H9 (cell line): Measurements from ENCODE around the gene PTPRK. TPM values are rescaled to one million over a fixed set of nuclear protein-coding genes. Genes with fewer than 3 reads are reported as not detected.

Source experiments
- DNase-seq: peaks from one replicate; pipeline ENCODE4 v3.0.0-alpha.2; 2017
- H2AFZ ChIP-seq: one replicate; pipeline ENCODE4 v1.6.1; 2013; ENCODE audit warnings: mild to moderate bottlenecking, low read length, control low read depth, moderate library complexity
- H2AK5ac ChIP-seq: 2 replicates; pipeline ENCODE4 v1.6.1; 2013; ENCODE audit warnings: low read length, control low read depth, mixed read lengths; ENCODE audit not compliant: insufficient read length
- H2BK120ac ChIP-seq: one replicate; pipeline ENCODE4 v1.6.1; 2013; ENCODE audit warnings: low read depth, mild to moderate bottlenecking, low read length, control low read depth, inconsistent platforms; ENCODE audit not compliant: poor library complexity, severe bottlenecking
- H2BK12ac ChIP-seq: 2 replicates; pipeline ENCODE4 v1.6.1; 2013; ENCODE audit warnings: low read length, control low read depth, mixed read lengths, low read depth; ENCODE audit not compliant: insufficient read length
- H2BK15ac ChIP-seq: 2 replicates; pipeline ENCODE4 v1.6.1; 2013; ENCODE audit warnings: low read depth, low read length, control low read depth
- H2BK20ac ChIP-seq: one replicate; pipeline ENCODE4 v1.6.1; 2013; ENCODE audit warnings: low read depth, mild to moderate bottlenecking, low read length, control low read depth, inconsistent platforms; ENCODE audit not compliant: poor library complexity, severe bottlenecking
- H2BK5ac ChIP-seq: 2 replicates; pipeline ENCODE4 v1.6.1; 2013; ENCODE audit warnings: low read length, control low read depth, mixed read lengths; ENCODE audit not compliant: insufficient read length
- H3K14ac ChIP-seq: 2 replicates; pipeline ENCODE4 v1.6.1; 2013; ENCODE audit warnings: low read length, control low read depth; ENCODE audit not compliant: insufficient read depth
- H3K18ac ChIP-seq: 2 replicates; pipeline ENCODE4 v1.6.1; 2013; ENCODE audit warnings: low read depth, mild to moderate bottlenecking, mixed read lengths, low read length, control low read depth; ENCODE audit not compliant: insufficient read length
- H3K23ac ChIP-seq: 2 replicates; pipeline ENCODE4 v1.6.1; 2013; ENCODE audit warnings: low read length, control low read depth, mixed read lengths, low read depth; ENCODE audit not compliant: insufficient read length
- H3K23me2 ChIP-seq: 2 replicates; pipeline ENCODE4 v1.6.1; 2013; ENCODE audit warnings: low read depth, mild to moderate bottlenecking, mixed read lengths, low read length, control low read depth; ENCODE audit not compliant: insufficient read length, poor library complexity, severe bottlenecking
- H3K27ac ChIP-seq: 2 replicates; pipeline ENCODE4 v1.5.1; 2013; ENCODE audit warnings: low read length, control low read depth, mixed read lengths, low read depth; ENCODE audit not compliant: insufficient read length
- H3K27me3 ChIP-seq: 2 replicates; pipeline ENCODE4 v1.6.1; 2013; ENCODE audit warnings: low read length, control low read depth, inconsistent platforms; ENCODE audit not compliant: insufficient read depth
- H3K4ac ChIP-seq: 2 replicates; pipeline ENCODE4 v1.6.1; 2013; ENCODE audit warnings: low read depth, mild to moderate bottlenecking, control low read depth, inconsistent platforms, low read length, moderate library complexity
- H3K4me1 ChIP-seq: 2 replicates; pipeline ENCODE4 v1.6.1; 2013; ENCODE audit warnings: low read length, control low read depth, inconsistent platforms; ENCODE audit not compliant: insufficient read depth
- H3K4me2 ChIP-seq: 2 replicates; pipeline ENCODE4 v1.6.1; 2013; ENCODE audit warnings: low read length, control low read depth, mixed read lengths; ENCODE audit not compliant: insufficient read length, insufficient read depth
- H3K56ac ChIP-seq: 2 replicates; pipeline ENCODE4 v1.6.1; 2013; ENCODE audit warnings: low read depth, mild to moderate bottlenecking, mixed read lengths, low read length, control low read depth; ENCODE audit not compliant: insufficient read length
- H3K79me1 ChIP-seq: 2 replicates; pipeline ENCODE4 v1.6.1; 2013; ENCODE audit warnings: low read depth, mild to moderate bottlenecking, moderate library complexity, low read length, control low read depth, inconsistent platforms; ENCODE audit not compliant: insufficient read depth, poor library complexity, severe bottlenecking
- H3K79me2 ChIP-seq: 2 replicates; pipeline ENCODE4 v1.6.1; 2013; ENCODE audit warnings: low read length, control low read depth, inconsistent platforms; ENCODE audit not compliant: insufficient read depth
- H3K9ac ChIP-seq: 2 replicates; pipeline ENCODE4 v1.6.1; 2013; ENCODE audit warnings: low read length, control low read depth, mixed read lengths; ENCODE audit not compliant: insufficient read length; ENCODE audit errors: extremely low read depth
- H3K9me3 ChIP-seq: one replicate; pipeline ENCODE4 v1.6.1; 2013; ENCODE audit warnings: low read depth, low read length, inconsistent platforms; ENCODE audit not compliant: control insufficient read depth
- H3T11ph ChIP-seq: one replicate; pipeline ENCODE4 v1.6.1; 2013; ENCODE audit warnings: mild to moderate bottlenecking, low read length, control low read depth, inconsistent platforms
- H4K20me1 ChIP-seq: one replicate; pipeline ENCODE4 v1.6.1; 2013; ENCODE audit not compliant: control insufficient read depth, insufficient read length, insufficient read depth
- H4K5ac ChIP-seq: 2 replicates; pipeline ENCODE4 v1.6.1; 2013; ENCODE audit warnings: low read depth, mild to moderate bottlenecking, mixed read lengths, low read length, control low read depth; ENCODE audit not compliant: insufficient read length
- H4K8ac ChIP-seq: replicated peaks from 2 replicates; pipeline ENCODE4 v1.6.1; 2013; ENCODE audit warnings: low read length, control low read depth, mixed read lengths, low read depth; ENCODE audit not compliant: insufficient read length
- H4K91ac ChIP-seq: 2 replicates; pipeline ENCODE4 v1.6.1; 2013; ENCODE audit warnings: low read depth, mild to moderate bottlenecking, moderate library complexity, mixed read lengths, low read length, control low read depth; ENCODE audit not compliant: insufficient read length
- H3K27ac Mint-ChIP-seq, 3 experiments: 2 replicates in 2 of 3; 3 replicates in 1 of 3; pipeline ENCODE4 v1.8.0; 2020 to 2021; ENCODE audit warnings: mixed read lengths in 3 of 3, mild to moderate bottlenecking in 1 of 3, moderate library complexity in 1 of 3
- H3K27me3 Mint-ChIP-seq: 2 replicates; pipeline ENCODE4 v1.8.0; 2021; ENCODE audit warnings: low read depth, mild to moderate bottlenecking, moderate library complexity, mixed read lengths
- H3K36me3 Mint-ChIP-seq, 3 experiments: 2 replicates in 2 of 3; 3 replicates in 1 of 3; pipeline ENCODE4 v1.8.0; 2020 to 2021; ENCODE audit warnings: low read depth in 3 of 3, mixed read lengths in 3 of 3; ENCODE audit not compliant: insufficient read depth in 1 of 3
- H3K4me1 Mint-ChIP-seq, 2 experiments: 2 replicates each; pipeline ENCODE4 v1.8.0; 2020; ENCODE audit warnings: mixed read lengths in 2 of 2
- H3K4me3 Mint-ChIP-seq, 2 experiments: 2 replicates in 1 of 2; 3 replicates in 1 of 2; pipeline ENCODE4 v1.8.0; 2020 to 2021; ENCODE audit warnings: mild to moderate bottlenecking in 2 of 2, mixed read lengths in 2 of 2, moderate library complexity in 1 of 2
- H3K9me3 Mint-ChIP-seq, 2 experiments: 2 replicates in 1 of 2; 3 replicates in 1 of 2; pipeline ENCODE4 v1.8.0; 2020; ENCODE audit warnings: mild to moderate bottlenecking in 2 of 2, mixed read lengths in 2 of 2, moderate library complexity in 1 of 2
- CTCF ChIP-seq: fragments of 200-600 bp; sonication (generic); conservative IDR thresholded peaks from 3 replicates; pipeline ENCODE4 v1.8.0; 2021; ENCODE audit warnings: antibody characterized with exemption, mild to moderate bottlenecking
- WGBS: extraction: QIAGEN DNeasy Blood & Tissue Kit; methylation state at CpG from one replicate; pipeline ENCODE4 v1.1.7; 2013; ENCODE audit warnings: missing lambda C conversion rate, low lambda C conversion rate, mixed read lengths; ENCODE audit not compliant: insufficient read length; ENCODE audit errors: extremely low coverage; 5-methylcytosine and 5-hydroxymethylcytosine counted together
- total RNA-seq: library from RNA; stranded (reverse); gene quantifications from 2 replicates; pipeline ENCODE4 v1.2.1, GENCODE V29; 2021

PTPRK gene
- total RNA-seq, 1 experiment from 2014 or later: 47.9 TPM

DNA sequence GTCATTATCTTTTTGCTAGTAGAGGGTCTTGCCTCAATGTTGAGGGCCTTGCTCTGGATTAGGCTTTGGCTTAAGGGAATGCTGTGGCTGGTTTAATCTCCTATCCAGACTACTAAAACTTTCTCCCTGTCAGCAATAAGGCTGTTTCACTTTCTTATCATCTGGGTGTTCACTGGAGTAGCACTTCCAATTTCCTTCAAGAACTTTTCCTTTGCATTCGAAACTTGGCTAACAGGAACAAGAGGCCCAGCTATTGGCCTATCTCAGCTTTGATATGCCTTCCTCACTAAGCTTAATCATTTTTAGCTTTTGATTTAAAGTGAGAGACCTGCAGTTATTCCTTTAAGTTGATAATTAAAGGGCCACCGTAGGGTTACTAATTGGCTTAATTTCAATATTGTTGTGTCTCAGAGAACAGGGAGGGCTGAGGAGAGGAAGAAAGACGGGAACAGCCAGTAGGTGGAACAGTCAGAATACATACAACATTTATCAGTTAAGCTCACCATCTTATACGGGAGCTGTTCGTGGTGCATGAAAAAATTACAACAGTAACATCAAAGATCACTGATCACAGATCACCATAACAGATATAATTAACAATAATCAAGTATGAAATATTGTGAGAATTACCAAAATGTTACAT is 186.7 kb downstream of the PTPRK start:
- no CpG with 5 or more reads among the region's 5 CpGs for WGBS
- H2BK20ac ChIP-seq: no peak overlapping the region
- H3K9ac ChIP-seq: no peak overlapping the region
- H2BK5ac ChIP-seq: no peak overlapping the region
- H3K79me1 ChIP-seq: peaks cover 3% of the 10 kb centered on the region
- peaks cover 25 to 28% of the 10 kb centered on the region in 2 experiments for H3K4me1 Mint-ChIP-seq
- no peaks in the 10 kb centered on the region for H4K20me1 ChIP-seq
- H2BK120ac ChIP-seq: no peak overlapping the region
- H4K5ac ChIP-seq: no peak overlapping the region
- no peak overlapping the region for H2AK5ac ChIP-seq
- H3K4me3 Mint-ChIP-seq: no peak overlapping the region
- H3K56ac ChIP-seq: no peak overlapping the region
- H3K79me2 ChIP-seq: no peaks in the 10 kb centered on the region
- no peaks in the 10 kb centered on the region for H3K27me3 Mint-ChIP-seq
- H3K14ac ChIP-seq: no peak overlapping the region
- no peak for DNase-seq
- H2BK15ac ChIP-seq: no peak overlapping the region
- no peak for TF ChIP-seq CTCF
- H3K18ac ChIP-seq: no peak overlapping the region
- no peaks in the 10 kb centered on the region for H3K4me1 ChIP-seq
- H2BK12ac ChIP-seq: no peak overlapping the region
- H3K23me2 ChIP-seq: no peaks in the 10 kb centered on the region
- H4K8ac ChIP-seq: no peak overlapping the region
- no peak overlapping the region for H3K4ac ChIP-seq
- no peaks in the 10 kb centered on the region for H3K9me3 Mint-ChIP-seq
- H3K36me3 Mint-ChIP-seq: 0 out of 7 replicates have a peak, but pooled peaks cover 0 to 2% (median 0%) of the 10 kb centered on the region in 3 experiments
- H3T11ph ChIP-seq: no peak overlapping the region
- no peaks in the 10 kb centered on the region for H3K27me3 ChIP-seq
- H3K27ac Mint-ChIP-seq: no peak overlapping the region; a peak in 1 of 7 replicates
- H3K9me3 ChIP-seq: no peaks in the 10 kb centered on the region
- no peak overlapping the region for H2AFZ ChIP-seq
- H3K23ac ChIP-seq: no peak overlapping the region
- H3K4me2 ChIP-seq: no peak overlapping the region
- no peak overlapping the region for H3K27ac ChIP-seq
- no peak overlapping the region for H4K91ac ChIP-seq
